Dendritic cell treated with granulocyte-macrophage colony-stimulating factor and Interleukin-4, amounts not matched to agents 40 ng/mL and 50 ng/mL, for 4 days (primary cell): ENCODE data around the gene POLDIP3.

Experiments used
- H3K27ac Mint-ChIP-seq: one replicate; pipeline ENCODE4 v1.8.0; 2022; ENCODE audit warnings: mild to moderate bottlenecking, mixed read lengths
- H3K27me3 Mint-ChIP-seq: one replicate; pipeline ENCODE4 v1.8.0; 2022; ENCODE audit warnings: mild to moderate bottlenecking, mixed read lengths
- H3K36me3 Mint-ChIP-seq: one replicate; pipeline ENCODE4 v1.8.0; 2022; ENCODE audit warnings: low read depth, mixed read lengths
- H3K4me1 Mint-ChIP-seq: one replicate; pipeline ENCODE4 v1.8.0; 2022; ENCODE audit warnings: low read depth, mixed read lengths
- H3K4me3 Mint-ChIP-seq: one replicate; pipeline ENCODE4 v1.8.0; 2022; ENCODE audit warnings: mild to moderate bottlenecking, moderate library complexity, mixed read lengths
- H3K9me3 Mint-ChIP-seq: one replicate; pipeline ENCODE4 v1.8.0; 2022; ENCODE audit warnings: mixed read lengths
- intact Hi-C: fragments of 100-400 bp; cut with micrococcal nuclease; formaldehyde crosslinking; loops from one replicate; pipeline ENCODE4 v1.15.0; 2022

The POLDIP3 gene

GRCh38 chr22:42614312-42615091, at the start of gene POLDIP3:
POLDIP3 (minus strand) TSS chr22:42614883; CDS start chr22:42614857, 26 bp downstream.
- Mint-ChIP-seq H3K4me1 (peaks cover 67% of the 10 kb centered on the region), H3K27me3 (no peaks in the 10 kb centered on the region), H3K36me3 (peaks cover 61% of the 10 kb centered on the region)

GRCh38 chr22:42661985-42662831, 47.5 kb upstream of the POLDIP3 start:
- H3K4me1 Mint-ChIP-seq: peaks cover 24% of the 10 kb centered on the region
- peak overlapping the region; percentile 72 for H3K4me3 Mint-ChIP-seq
- no peaks in the 10 kb centered on the region for H3K9me3 Mint-ChIP-seq
- H3K36me3 Mint-ChIP-seq: no peaks in the 10 kb centered on the region
- intact Hi-C loops: no loop called here
- peaks cover 33% of the 10 kb centered on the region for H3K27me3 Mint-ChIP-seq
- H3K27ac Mint-ChIP-seq: no peak overlapping the region

More at GRCh38 chr22:42614312-42615091, at the start of gene POLDIP3:
- intact Hi-C loops: loop anchor here (2.0 kb wide), 1 partner anchor 34 kb away; the partner anchor contains the start of gene CYB5R3
- Mint-ChIP-seq H3K4me3 (peak within 1 kb of the TSS; percentile 94), H3K9me3 (no peaks in the 10 kb centered on the region), H3K27ac (peak within 1 kb of the TSS; percentile 100)

- H3K36me3 Mint-ChIP-seq: no peaks in the 10 kb centered on the region
- H3K27me3 Mint-ChIP-seq: no peaks in the 10 kb centered on the region
- no peaks in the 10 kb centered on the region for H3K9me3 Mint-ChIP-seq
- H3K27ac Mint-ChIP-seq: no peak overlapping the region
- intact Hi-C loops: no loop called here
- H3K4me3 Mint-ChIP-seq: no peak overlapping the region
- H3K4me1 Mint-ChIP-seq: peaks cover 22% of the 10 kb centered on the region
Observed at GRCh38 chr22:42656578-42656977, 41.9 kb upstream of the POLDIP3 start.

GRCh38 chr22:42655693-42656092, 41.0 kb upstream of the POLDIP3 start:
- H3K4me1 Mint-ChIP-seq: peaks cover 22% of the 10 kb centered on the region
- intact Hi-C loops: no loop called here
- no peaks in the 10 kb centered on the region for H3K27me3 Mint-ChIP-seq
- H3K27ac Mint-ChIP-seq: no peak overlapping the region
- H3K4me3 Mint-ChIP-seq: no peak overlapping the region
- H3K36me3 Mint-ChIP-seq: no peaks in the 10 kb centered on the region
- H3K9me3 Mint-ChIP-seq: no peaks in the 10 kb centered on the region

- H3K27ac Mint-ChIP-seq: no peak overlapping the region
- no peaks in the 10 kb centered on the region for H3K9me3 Mint-ChIP-seq
- peaks cover 22% of the 10 kb centered on the region for H3K4me1 Mint-ChIP-seq
- H3K27me3 Mint-ChIP-seq: no peaks in the 10 kb centered on the region
- no peak overlapping the region for H3K4me3 Mint-ChIP-seq
- intact Hi-C loops: no loop called here
- H3K36me3 Mint-ChIP-seq: no peaks in the 10 kb centered on the region
Observed at GRCh38 chr22:42654436-42655073, 39.9 kb upstream of the POLDIP3 start.

- no peak overlapping the region for H3K4me3 Mint-ChIP-seq
- no peaks in the 10 kb centered on the region for H3K27me3 Mint-ChIP-seq
- peaks cover under 1% of the 10 kb centered on the region for H3K36me3 Mint-ChIP-seq
- H3K27ac Mint-ChIP-seq: no peak overlapping the region
- H3K9me3 Mint-ChIP-seq: no peaks in the 10 kb centered on the region
- peaks cover 22% of the 10 kb centered on the region for H3K4me1 Mint-ChIP-seq
- intact Hi-C loops: no loop called here
Observed at GRCh38 chr22:42653999-42654398, 39.3 kb upstream of the POLDIP3 start.

GRCh38 chr22:42651134-42651533, 36.5 kb upstream of the POLDIP3 start:
- no peaks in the 10 kb centered on the region for H3K27me3 Mint-ChIP-seq
- H3K36me3 Mint-ChIP-seq: peaks cover 16% of the 10 kb centered on the region
- intact Hi-C loops: no loop called here
- no peaks in the 10 kb centered on the region for H3K9me3 Mint-ChIP-seq
- peaks cover 43% of the 10 kb centered on the region for H3K4me1 Mint-ChIP-seq
- peak overlapping the region; percentile 2 for H3K27ac Mint-ChIP-seq
- no peak overlapping the region for H3K4me3 Mint-ChIP-seq

- H3K27me3 Mint-ChIP-seq: no peaks in the 10 kb centered on the region
- H3K9me3 Mint-ChIP-seq: no peaks in the 10 kb centered on the region
- peaks cover 57% of the 10 kb centered on the region for H3K4me1 Mint-ChIP-seq
- H3K27ac Mint-ChIP-seq: peak within 1 kb of the TSS; percentile 87
- intact Hi-C loops: loop anchor here (2.0 kb wide), 1 partner anchor 35 kb away; the partner anchor contains the start of gene POLDIP3
- H3K36me3 Mint-ChIP-seq: peaks cover 28% of the 10 kb centered on the region
- H3K4me3 Mint-ChIP-seq: peak within 1 kb of the TSS; percentile 87
Observed at GRCh38 chr22:42649246-42650099, 34.8 kb upstream of the POLDIP3 start, which contains the start of gene CYB5R3. CYB5R3 (minus strand) TSS chr22:42649392; CDS start chr22:42649315, 77 bp downstream.

- no peaks in the 10 kb centered on the region for H3K9me3 Mint-ChIP-seq
- peak overlapping the region; percentile 87 for H3K4me3 Mint-ChIP-seq
- peaks cover 33% of the 10 kb centered on the region for H3K36me3 Mint-ChIP-seq
- H3K27ac Mint-ChIP-seq: peak overlapping the region; percentile 87
- H3K4me1 Mint-ChIP-seq: peaks cover 57% of the 10 kb centered on the region
- no peaks in the 10 kb centered on the region for H3K27me3 Mint-ChIP-seq
- intact Hi-C loops: loop anchor here (2.0 kb wide), 1 partner anchor 34 kb away; the partner anchor contains the start of gene POLDIP3
Observed at GRCh38 chr22:42648368-42649245, 33.9 kb upstream of the POLDIP3 start.

- Mint-ChIP-seq H3K4me3 (peak overlapping the region; percentile 87), H3K27ac (peak overlapping the region; percentile 87), H3K4me1 (peaks cover 60% of the 10 kb centered on the region), H3K27me3 (no peaks in the 10 kb centered on the region), H3K36me3 (peaks cover 33% of the 10 kb centered on the region), H3K9me3 (no peaks in the 10 kb centered on the region)
- intact Hi-C loops: loop anchor here (2.0 kb wide), 1 partner anchor 33 kb away; the partner anchor contains the start of gene POLDIP3
Observed at GRCh38 chr22:42648017-42648367, 33.3 kb upstream of the POLDIP3 start.

- Mint-ChIP-seq H3K4me1 (peaks cover 66% of the 10 kb centered on the region), H3K27ac (peak overlapping the region; percentile 82), H3K9me3 (no peaks in the 10 kb centered on the region), H3K27me3 (no peaks in the 10 kb centered on the region), H3K36me3 (peaks cover 33% of the 10 kb centered on the region), H3K4me3 (peak overlapping the region; percentile 60)
- intact Hi-C loops: no loop called here
Observed at GRCh38 chr22:42646569-42647525, 32.2 kb upstream of the POLDIP3 start.
